ENCODE measurements around the gene DDAH1.

GRCh38 chr1:85307987-85308832 lies 156.7 kb downstream of the DDAH1 start:
- peak; percentile 98 for TF ChIP-seq CTCF (IDR thresholded peaks at IDR 0.05)
- TF ChIP-seq CBX8 (IDR thresholded peaks at IDR 0.05) = no peak
- TF ChIP-seq USF2 (IDR thresholded peaks at IDR 0.05) = no peak
- peak; percentile 99 for TF ChIP-seq RAD21 (conservative IDR thresholded peaks at IDR 0.05 in 1 of 2, IDR thresholded peaks at IDR 0.05 in 1 of 2)
- no peak for TF ChIP-seq BHLHE40 (IDR thresholded peaks at IDR 0.05; ENCODE audit: low read depth, low read length)
- no peak for TF ChIP-seq RCOR1 (IDR thresholded peaks at IDR 0.05; ENCODE audit: low read depth, low read length)
- no peak for TF ChIP-seq POLR2AphosphoS2 (conservative IDR thresholded peaks at IDR 0.05; ENCODE audit: low read length)
- TF ChIP-seq POLR2A (IDR thresholded peaks at IDR 0.05; ENCODE audit: low read length) = no peak
- TF ChIP-seq PBX3 (IDR thresholded peaks at IDR 0.05) = no peak
- no peak for TF ChIP-seq SREBF2 (IDR thresholded peaks at IDR 0.05)
- TF ChIP-seq MAX (IDR thresholded peaks at IDR 0.05) = peak; percentile 37; the same call in 1 of the 2 replicates
- TF ChIP-seq CHD4 (IDR thresholded peaks at IDR 0.05; ENCODE audit: borderline replicate concordance) = no peak
- TF ChIP-seq ELK1 (IDR thresholded peaks at IDR 0.05; ENCODE audit: low read depth, low read length) = no peak
